A549 (cell line): ENCODE measurements around the gene ATP6V1B1.

Experiments
- EP300 ChIP-seq, 2 experiments: fragments of >200 bp; sonication (Bioruptor Twin); formaldehyde crosslinking; IDR thresholded peaks; 2 replicates in 1 of 2; 3 replicates in 1 of 2; pipeline ENCODE4 v1.6.1; 2016 to 2017
- HEYL ChIP-seq: fragments of 250-450 bp; sonication (Bioruptor Pico); IDR thresholded peaks from 2 replicates; pipeline ENCODE4 v1.8.0; 2021; ENCODE audit warnings: mild to moderate bottlenecking, moderate library complexity
- JUN ChIP-seq, 2 experiments: fragments of >200 bp; sonication (Bioruptor Twin); formaldehyde crosslinking; IDR thresholded peaks; 2 replicates in 1 of 2; 3 replicates in 1 of 2; pipeline ENCODE4 v1.6.1; 2016 to 2017
- RAD21 ChIP-seq, 2 experiments: fragments of >200 bp in 1 of 2; sonication (Bioruptor Twin) in 1 of 2; formaldehyde crosslinking in 1 of 2; IDR thresholded peaks in 1 of 2; conservative IDR thresholded peaks in 1 of 2; 2 replicates in 1 of 2; 3 replicates in 1 of 2; pipeline ENCODE4 v1.6.1; 2012 to 2018; ENCODE audit warnings: inconsistent platforms in 1 of 2
- RNF2 ChIP-seq: fragments of 200-600 bp; sonication (generic); IDR thresholded peaks from 2 replicates; pipeline ENCODE4 v1.6.1; 2016; ENCODE audit warnings: low read depth, mild to moderate bottlenecking, antibody characterized with exemption, moderate library complexity, borderline replicate concordance
- TF ChIP-seq, protein P1 (sequence below): fragments of >200 bp; sonication (Bioruptor Twin); formaldehyde crosslinking; IDR thresholded peaks from 3 replicates; pipeline ENCODE4 v1.5.1; 2016
- TF ChIP-seq, protein P2 (sequence below): IDR thresholded peaks from 2 replicates; pipeline ENCODE4 v1.6.1; 2012
- TF ChIP-seq, protein P3 (sequence below): fragments of 450-650 bp; IDR thresholded peaks from 2 replicates; pipeline ENCODE4 v1.6.1; 2014; ENCODE audit warnings: antibody characterized with exemption

DNA sequence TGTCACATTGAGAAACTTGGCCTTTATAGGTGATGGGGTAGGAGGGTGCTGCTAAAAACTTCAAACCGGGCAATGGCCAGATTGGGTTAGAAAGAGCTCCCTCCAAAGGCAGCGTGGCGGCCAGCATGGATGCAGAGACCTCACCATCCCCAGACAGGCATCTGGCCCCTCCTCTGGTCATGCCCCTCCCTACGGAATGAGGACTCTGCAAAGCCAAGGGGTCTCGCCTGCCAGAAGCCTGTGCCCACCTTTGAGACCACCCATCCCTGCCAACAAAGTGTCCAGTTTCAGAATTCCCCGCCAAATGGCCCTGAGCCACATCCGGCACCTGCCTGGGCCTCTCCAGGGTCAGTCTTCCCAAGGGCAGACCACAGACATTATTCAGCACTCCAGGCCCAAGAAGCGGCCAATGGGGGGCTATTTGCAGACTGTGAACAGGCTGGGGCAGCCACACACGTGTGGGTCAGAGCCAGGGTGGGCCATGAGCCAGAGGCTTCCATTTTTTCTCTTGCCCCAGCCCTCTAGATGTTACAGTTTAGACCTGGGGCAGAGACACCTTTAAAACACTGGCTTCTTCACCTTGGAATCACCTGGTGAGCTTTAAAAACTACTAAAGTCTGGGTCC, 4.2 kb upstream of the ATP6V1B1 start:
- TF ChIP-seq JUN (IDR thresholded peaks at IDR 0.05) (no peak), EP300 (IDR thresholded peaks at IDR 0.05) (no peak), RAD21 (conservative IDR thresholded peaks at IDR 0.05 in 1 of 2, IDR thresholded peaks at IDR 0.05 in 1 of 2) (no peak), RNF2 (no peak), HEYL (no peak)
- TF ChIP-seq, protein P1, sequence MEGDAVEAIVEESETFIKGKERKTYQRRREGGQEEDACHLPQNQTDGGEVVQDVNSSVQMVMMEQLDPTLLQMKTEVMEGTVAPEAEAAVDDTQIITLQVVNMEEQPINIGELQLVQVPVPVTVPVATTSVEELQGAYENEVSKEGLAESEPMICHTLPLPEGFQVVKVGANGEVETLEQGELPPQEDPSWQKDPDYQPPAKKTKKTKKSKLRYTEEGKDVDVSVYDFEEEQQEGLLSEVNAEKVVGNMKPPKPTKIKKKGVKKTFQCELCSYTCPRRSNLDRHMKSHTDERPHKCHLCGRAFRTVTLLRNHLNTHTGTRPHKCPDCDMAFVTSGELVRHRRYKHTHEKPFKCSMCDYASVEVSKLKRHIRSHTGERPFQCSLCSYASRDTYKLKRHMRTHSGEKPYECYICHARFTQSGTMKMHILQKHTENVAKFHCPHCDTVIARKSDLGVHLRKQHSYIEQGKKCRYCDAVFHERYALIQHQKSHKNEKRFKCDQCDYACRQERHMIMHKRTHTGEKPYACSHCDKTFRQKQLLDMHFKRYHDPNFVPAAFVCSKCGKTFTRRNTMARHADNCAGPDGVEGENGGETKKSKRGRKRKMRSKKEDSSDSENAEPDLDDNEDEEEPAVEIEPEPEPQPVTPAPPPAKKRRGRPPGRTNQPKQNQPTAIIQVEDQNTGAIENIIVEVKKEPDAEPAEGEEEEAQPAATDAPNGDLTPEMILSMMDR: no peak
- TF ChIP-seq, protein P2, sequence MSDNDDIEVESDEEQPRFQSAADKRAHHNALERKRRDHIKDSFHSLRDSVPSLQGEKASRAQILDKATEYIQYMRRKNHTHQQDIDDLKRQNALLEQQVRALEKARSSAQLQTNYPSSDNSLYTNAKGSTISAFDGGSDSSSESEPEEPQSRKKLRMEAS: no peak
- TF ChIP-seq, protein P3, sequence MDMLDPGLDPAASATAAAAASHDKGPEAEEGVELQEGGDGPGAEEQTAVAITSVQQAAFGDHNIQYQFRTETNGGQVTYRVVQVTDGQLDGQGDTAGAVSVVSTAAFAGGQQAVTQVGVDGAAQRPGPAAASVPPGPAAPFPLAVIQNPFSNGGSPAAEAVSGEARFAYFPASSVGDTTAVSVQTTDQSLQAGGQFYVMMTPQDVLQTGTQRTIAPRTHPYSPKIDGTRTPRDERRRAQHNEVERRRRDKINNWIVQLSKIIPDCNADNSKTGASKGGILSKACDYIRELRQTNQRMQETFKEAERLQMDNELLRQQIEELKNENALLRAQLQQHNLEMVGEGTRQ: no peak
